ENCODE results near the gene BCL2A1. TPM values are rescaled to one million over a fixed set of nuclear protein-coding genes. Genes with fewer than 3 reads are reported as not detected.

The BCL2A1 gene
- total and polyA plus RNA-seq, 2 of the 4 experiments (the other 2 are of a cell fraction): 2.3 to 4.5 TPM

DNA sequence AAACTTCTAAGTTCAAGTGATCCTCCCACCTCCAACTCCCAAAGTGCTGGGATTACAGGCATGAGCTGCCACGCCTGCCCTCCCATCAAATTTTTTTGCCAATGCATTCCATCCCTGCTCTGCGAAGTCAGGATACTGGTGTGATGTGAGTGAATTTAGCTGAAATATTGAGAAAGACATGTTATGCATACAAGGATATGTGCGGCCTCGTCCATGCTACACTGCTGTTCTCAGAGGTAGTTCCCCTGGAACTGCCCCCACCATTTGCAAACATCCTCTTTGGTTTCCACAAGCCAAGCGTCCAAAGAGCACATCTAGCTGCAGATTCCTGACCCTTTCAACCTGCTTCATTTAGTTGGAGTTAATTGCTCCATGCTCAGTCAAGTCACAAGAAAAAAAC is 36.5 kb upstream of the BCL2A1 start:
- in situ Hi-C loops (cut with MboI; ENCODE audit: low sequenced_read_pairs) (no loop called here), intact Hi-C loops (cut with micrococcal nuclease) (no loop called here), dilution Hi-C loops (cut with HindIII; ENCODE audit: low sequenced_read_pairs, unreplicated experiment) (no loop called here)
- Histone ChIP-seq H4K20me1 (ENCODE audit: insufficient read depth, low read length) (no peaks in the 10 kb centered on the region), H3K18ac (ENCODE audit: low read depth, low read length) (no peak overlapping the region), H4K5ac (ENCODE audit: low read depth, low read length) (no peak overlapping the region), H4K8ac (ENCODE audit: low read depth in 2 of 2, low read length in 2 of 2) (no peak overlapping the region), H3K14ac (replicated peaks; ENCODE audit: low read depth, low read length) (no peak overlapping the region), H3K56ac (ENCODE audit: extremely low read depth, insufficient read depth, low read length) (no peak overlapping the region), H3K4me1 (ENCODE audit: control insufficient read depth, insufficient read depth, low read length) (peaks cover 5% of the 10 kb centered on the region), H2BK120ac (ENCODE audit: low read depth, low read length) (no peak overlapping the region), H2BK15ac (ENCODE audit: low read depth, low read length) (no peak overlapping the region), H2AK5ac (ENCODE audit: low read depth, low read length) (no peak overlapping the region), H3K36me3 (ENCODE audit: control insufficient read depth, insufficient read depth, low read length) (no peaks in the 10 kb centered on the region), H3K4me3 (ENCODE audit: insufficient read depth, low read depth, low read length) (no peak overlapping the region), H3K9me1 (ENCODE audit: insufficient read depth, low read length) (peaks cover 5% of the 10 kb centered on the region; the same call in 1 of the 2 replicates), H2AFZ (replicated peaks; ENCODE audit: low read length, poor library complexity) (no peak overlapping the region), H2AK9ac (replicated peaks; ENCODE audit: low read depth, low read length, poor library complexity) (no peak overlapping the region), H3K4me2 (ENCODE audit: low read depth, low read length) (no peak overlapping the region), H2BK5ac (ENCODE audit: low read depth, low read length, poor library complexity, severe bottlenecking) (no peak overlapping the region), H3K9me3 (ENCODE audit: control insufficient read depth, insufficient read depth, low read length) (no peaks in the 10 kb centered on the region), H3K9ac (ENCODE audit: low read depth, low read length) (no peak overlapping the region), H3K27me3 (ENCODE audit: control insufficient read depth, insufficient read depth, low read length) (no peaks in the 10 kb centered on the region), H3K27ac (ENCODE audit: insufficient read depth, low read length) (no peak overlapping the region), H2BK20ac (ENCODE audit: low read depth, low read length) (no peak overlapping the region), H3K23ac (ENCODE audit: low read depth, low read length) (no peak overlapping the region), H3K4ac (ENCODE audit: low read depth, low read length) (no peak overlapping the region), H4K91ac (ENCODE audit: insufficient read depth, low read depth, low read length) (no peak overlapping the region; the same call in 1 of the 2 replicates), H3K79me1 (ENCODE audit: low read depth in 1 of 2, low read length in 2 of 2) (no peaks in the 10 kb centered on the region; a peak in 1 of 4 replicates)
- ChIA-PET CTCF (interaction anchor here (0.5 kb wide), 1 partner anchor 151 kb away, joined by 3 read pairs; no protein-coding TSS in a partner anchor), POLR2A (ENCODE audit: unreplicated experiment) (no interaction called here)
- ATAC-seq (ENCODE audit: low read depth) (no peak), DNase-seq (no peak)
- TF ChIP-seq BHLHE40 (IDR thresholded peaks at IDR 0.05; ENCODE audit: low read depth, low read length): no peak
- TF ChIP-seq NFE2L2 (IDR thresholded peaks at IDR 0.05; ENCODE audit: low read depth, low read length): no peak
- TF ChIP-seq MAFK (IDR thresholded peaks at IDR 0.05; ENCODE audit: low read depth, low read length): no peak
- TF ChIP-seq FOS (IDR thresholded peaks at IDR 0.05; ENCODE audit: low read depth, low read length): no peak
- no peak for TF ChIP-seq POLR2A (IDR thresholded peaks at IDR 0.05; ENCODE audit: low read depth, low read length)
- BruUV-seq (replicated peaks): no TSS peak
- WGBS, 2 experiments (ENCODE audit: extremely low coverage in 2 of 2, insufficient read length in 1 of 2): 88% methylated on average over 2 of the region's 5 CpGs; no CpG with 5 or more reads in 1 of the 2 experiments

Data from IMR-90 (cell line).